Tibial nerve (tissue), 4 donors: ENCODE results near the gene KCP.

ENCODE experiments used
- EP300 ChIP-seq, 2 donors: sonication (generic); formaldehyde crosslinking; IDR thresholded peaks; one replicate each; pipeline ENCODE4 v1.6.1; 2017; ENCODE audit warnings: antibody characterized with exemption in 2 of 2, mild to moderate bottlenecking in 1 of 2
- POLR2A ChIP-seq, 2 donors: fragments of 450-650 bp; IDR thresholded peaks; one replicate each; pipeline ENCODE4 v1.6.1; 2017; ENCODE audit warnings: antibody characterized with exemption in 2 of 2, mild to moderate bottlenecking in 2 of 2, moderate library complexity in 2 of 2
- TF ChIP-seq, protein P1 (sequence below), 5 experiments: fragments of 200-600 bp in 3 of 5; fragments of 450-650 bp in 2 of 5; sonication (generic) in 3 of 5; IDR thresholded peaks; one replicate each; pipeline ENCODE4 v1.5.1; 2016 to 2019; ENCODE audit warnings: antibody characterized with exemption in 5 of 5, mild to moderate bottlenecking in 3 of 5, moderate library complexity in 2 of 5

DNA sequence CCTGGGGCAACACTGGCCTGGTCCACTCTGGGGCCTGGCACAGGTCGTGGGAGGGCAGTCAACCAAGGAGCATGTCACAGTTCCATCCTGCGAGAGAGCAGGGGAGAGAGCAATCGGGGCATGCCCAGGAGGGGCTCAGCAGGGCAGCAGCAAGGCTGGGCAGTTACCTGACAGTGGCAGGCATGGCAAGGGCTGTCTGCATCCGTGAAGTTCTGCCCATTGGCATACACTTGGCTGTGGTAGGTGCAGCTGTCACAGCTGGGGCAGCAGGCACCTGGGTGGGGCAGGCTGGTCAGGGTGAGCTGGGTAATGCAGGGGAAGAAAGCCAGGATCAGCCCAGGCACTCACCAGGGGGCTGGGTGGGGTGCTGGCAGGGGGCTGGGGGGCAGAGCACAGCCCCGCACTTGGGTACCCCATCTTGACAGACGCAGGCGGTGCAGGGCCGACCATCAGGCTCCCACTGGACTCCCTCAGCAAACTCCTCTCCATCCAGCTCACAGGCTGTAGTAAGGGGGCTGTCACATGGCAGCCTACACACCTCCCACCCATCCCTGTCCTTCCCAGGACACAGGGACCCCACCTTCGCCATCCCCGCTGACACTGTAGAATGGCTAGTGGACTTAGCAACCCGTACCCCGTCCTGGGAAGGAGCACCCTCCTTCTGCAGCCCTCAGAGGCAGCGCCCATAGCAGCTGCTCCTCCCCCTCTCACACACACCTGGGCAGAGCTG, 17.8 kb downstream of the KCP start:
- TF ChIP-seq EP300 (IDR thresholded peaks at IDR 0.05) (no peak), POLR2A (IDR thresholded peaks at IDR 0.05) (no peak)
- TF ChIP-seq, protein P1, sequence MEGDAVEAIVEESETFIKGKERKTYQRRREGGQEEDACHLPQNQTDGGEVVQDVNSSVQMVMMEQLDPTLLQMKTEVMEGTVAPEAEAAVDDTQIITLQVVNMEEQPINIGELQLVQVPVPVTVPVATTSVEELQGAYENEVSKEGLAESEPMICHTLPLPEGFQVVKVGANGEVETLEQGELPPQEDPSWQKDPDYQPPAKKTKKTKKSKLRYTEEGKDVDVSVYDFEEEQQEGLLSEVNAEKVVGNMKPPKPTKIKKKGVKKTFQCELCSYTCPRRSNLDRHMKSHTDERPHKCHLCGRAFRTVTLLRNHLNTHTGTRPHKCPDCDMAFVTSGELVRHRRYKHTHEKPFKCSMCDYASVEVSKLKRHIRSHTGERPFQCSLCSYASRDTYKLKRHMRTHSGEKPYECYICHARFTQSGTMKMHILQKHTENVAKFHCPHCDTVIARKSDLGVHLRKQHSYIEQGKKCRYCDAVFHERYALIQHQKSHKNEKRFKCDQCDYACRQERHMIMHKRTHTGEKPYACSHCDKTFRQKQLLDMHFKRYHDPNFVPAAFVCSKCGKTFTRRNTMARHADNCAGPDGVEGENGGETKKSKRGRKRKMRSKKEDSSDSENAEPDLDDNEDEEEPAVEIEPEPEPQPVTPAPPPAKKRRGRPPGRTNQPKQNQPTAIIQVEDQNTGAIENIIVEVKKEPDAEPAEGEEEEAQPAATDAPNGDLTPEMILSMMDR (IDR thresholded peaks at IDR 0.05) = no peak
